GM12872 (cell line): ENCODE measurements around the gene LIME1.

Source experiments
- TF ChIP-seq, protein P1 (sequence below): IDR thresholded peaks from 3 replicates; pipeline ENCODE4 v1.5.1; 2011; ENCODE audit warnings: low read depth, mild to moderate bottlenecking, low read length, moderate library complexity; ENCODE audit not compliant: insufficient read depth

LIME1 gene

DNA sequence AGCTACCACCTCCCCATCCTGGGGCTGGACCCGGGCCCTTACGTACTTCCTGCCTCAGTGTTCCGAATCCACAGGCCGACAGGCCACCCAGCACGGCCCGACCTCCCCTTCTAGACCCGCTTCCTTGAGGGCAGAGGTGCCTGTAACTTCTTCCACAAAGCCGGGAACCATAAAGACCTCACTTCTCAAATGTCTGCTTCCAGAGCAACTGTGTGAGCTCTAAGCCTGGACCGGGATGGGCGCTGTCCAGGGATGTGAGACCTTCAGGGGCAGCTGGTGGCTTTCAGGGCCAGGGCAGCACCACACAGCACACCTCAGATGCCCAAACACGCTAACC, 12.4 kb downstream of the LIME1 start:
- TF ChIP-seq, protein P1, sequence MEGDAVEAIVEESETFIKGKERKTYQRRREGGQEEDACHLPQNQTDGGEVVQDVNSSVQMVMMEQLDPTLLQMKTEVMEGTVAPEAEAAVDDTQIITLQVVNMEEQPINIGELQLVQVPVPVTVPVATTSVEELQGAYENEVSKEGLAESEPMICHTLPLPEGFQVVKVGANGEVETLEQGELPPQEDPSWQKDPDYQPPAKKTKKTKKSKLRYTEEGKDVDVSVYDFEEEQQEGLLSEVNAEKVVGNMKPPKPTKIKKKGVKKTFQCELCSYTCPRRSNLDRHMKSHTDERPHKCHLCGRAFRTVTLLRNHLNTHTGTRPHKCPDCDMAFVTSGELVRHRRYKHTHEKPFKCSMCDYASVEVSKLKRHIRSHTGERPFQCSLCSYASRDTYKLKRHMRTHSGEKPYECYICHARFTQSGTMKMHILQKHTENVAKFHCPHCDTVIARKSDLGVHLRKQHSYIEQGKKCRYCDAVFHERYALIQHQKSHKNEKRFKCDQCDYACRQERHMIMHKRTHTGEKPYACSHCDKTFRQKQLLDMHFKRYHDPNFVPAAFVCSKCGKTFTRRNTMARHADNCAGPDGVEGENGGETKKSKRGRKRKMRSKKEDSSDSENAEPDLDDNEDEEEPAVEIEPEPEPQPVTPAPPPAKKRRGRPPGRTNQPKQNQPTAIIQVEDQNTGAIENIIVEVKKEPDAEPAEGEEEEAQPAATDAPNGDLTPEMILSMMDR, result no peak

DNA sequence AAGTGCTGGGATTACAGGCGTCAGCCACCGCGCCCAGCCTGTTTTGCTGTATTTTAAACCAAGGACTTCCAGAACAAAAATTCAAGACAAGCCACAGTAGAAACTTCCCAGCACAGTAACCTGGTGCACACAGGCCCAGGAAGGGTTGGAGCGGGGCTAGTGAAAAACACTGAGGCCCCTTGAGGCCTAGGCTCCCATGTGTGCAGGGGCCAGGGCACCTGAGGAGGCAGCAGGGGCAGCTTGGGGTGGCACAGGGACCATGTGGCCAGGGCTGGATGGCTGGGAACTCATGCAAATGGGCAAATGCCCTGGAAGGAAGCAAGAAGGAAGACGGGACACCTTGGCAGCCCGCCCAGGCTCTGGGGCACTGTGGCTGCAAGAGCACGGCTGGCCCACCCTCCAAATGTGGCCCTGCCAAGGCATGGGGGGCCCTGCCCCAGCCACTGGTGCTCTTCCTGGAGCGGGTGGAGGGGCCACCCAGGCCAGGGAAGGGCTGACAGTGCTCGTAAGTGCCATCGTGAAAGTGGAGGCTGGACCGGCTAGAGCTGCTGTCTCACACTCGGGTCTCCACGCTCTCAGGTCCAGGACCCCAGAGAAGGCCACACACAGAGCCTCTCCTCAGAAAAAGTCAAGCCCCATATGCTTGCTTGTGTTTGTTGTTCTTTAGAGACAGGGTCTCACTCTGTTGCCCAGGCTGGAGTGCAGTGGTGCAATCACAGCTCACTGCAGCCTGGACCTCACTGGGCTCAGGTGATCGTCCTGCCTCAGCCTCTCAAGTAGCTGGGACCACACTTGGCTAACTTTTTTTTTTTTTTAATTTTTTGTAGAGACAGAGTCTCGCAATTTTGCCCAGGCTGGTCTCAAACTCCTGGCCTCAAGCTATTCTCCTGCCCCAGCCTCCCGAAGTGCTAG, 13.4 kb downstream of the LIME1 start:
- TF ChIP-seq, protein P1, result no peak

DNA sequence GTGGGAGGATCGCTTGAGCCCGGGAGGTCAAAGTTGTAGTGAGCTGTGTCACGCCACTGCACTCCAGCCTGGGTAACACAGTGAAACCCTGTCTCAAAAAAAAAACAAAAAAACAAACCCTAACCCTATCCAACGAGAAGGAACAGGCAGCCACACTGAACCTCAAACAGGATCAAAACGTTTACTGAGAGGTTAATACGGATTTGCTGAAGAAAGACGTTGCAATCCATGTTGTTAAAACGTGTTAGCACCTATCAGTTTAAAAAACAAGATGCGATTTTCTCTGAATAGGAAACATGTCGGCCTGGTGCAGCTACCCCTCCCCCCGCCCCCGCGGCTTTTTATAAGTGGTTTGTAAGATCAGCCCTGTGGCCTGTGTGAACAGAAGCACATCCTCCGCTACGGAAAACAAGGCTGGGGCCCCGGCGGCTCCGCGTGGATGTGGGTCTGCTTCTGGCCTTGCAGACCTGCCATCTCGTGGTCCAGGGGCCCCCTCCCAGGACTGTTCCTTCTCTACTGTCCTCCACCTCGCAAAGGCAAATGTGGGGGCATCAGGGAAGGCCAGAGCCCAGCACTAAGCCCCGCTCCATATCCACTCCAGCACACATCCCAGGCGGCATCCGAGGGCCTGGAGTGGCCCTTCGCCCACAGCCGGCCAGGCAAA, 14.5 kb downstream of the LIME1 start:
- TF ChIP-seq, protein P1, result no peak

DNA sequence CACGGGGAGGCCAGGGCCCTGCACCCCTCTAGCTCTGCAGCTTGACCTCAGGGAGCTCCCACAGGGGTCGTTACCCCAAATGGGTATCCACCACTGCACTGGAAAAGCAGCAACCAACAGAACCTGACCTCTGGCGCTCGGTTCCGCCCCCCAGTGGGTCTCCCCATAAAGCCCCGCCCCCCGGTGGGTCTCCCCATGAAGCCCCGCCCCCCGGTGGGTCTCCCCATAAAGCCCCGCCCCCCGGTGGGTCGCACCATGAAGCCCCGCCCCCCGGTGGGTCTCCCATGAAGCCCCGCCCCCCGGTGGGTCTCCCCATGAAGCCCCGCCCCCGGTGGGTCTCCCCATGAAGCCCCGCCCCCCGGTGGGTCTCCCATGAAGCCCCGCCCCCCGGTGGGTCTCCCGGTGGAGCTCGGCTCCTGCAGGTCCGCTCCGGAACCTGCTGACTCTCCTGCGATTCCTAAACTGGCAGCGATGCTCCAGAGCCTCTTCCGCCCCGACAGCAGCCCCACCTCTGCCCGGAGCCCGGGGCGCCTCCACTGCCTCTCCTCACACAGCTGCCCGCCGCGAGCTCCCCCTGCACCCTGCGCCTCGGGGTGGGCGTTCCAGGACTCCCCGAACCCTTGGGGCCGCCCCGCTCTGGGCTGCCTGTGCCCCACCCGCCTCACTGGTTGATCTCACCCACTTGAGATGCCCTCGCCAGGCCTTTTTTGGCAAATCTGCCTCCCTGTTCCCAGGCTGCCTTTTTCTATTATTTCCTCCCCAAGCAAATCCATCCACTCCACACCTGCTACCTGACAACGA, 15.2 kb downstream of the LIME1 start:
- TF ChIP-seq, protein P1, result no peak

DNA sequence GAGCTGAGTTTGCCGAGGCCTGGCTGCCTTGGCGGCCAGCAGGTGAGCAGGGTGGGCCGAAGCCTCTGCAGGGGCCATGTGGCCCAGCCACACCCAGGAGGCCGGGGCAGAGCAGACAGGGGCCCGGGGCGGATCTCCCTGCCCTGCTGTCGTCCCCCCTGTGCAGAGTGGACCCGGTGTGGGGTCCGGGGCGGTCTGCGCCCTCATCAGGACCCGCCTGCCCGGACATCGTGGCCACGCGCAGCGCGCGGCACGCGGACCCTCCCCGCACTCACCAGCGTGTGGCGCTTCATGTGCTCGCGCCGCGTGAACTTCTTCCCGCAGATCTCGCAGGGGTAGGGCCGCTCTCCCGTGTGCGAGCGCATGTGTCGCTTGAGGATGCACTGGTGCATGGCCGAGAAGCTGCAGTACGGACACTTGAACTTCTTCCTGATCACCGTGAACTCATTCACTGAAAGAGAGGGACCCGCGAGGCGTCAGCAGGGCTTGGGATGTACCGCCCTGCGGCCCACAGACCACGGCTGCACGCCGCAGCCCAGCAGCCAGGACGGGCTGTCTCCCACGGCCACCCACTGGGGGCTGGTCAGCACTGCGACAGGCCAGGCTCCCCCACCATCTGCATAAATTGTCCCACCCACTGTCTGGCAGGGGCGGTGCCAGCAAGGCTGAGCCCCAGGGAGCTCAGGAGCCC, 16.1 kb downstream of the LIME1 start:
- TF ChIP-seq, protein P1, result no peak

DNA sequence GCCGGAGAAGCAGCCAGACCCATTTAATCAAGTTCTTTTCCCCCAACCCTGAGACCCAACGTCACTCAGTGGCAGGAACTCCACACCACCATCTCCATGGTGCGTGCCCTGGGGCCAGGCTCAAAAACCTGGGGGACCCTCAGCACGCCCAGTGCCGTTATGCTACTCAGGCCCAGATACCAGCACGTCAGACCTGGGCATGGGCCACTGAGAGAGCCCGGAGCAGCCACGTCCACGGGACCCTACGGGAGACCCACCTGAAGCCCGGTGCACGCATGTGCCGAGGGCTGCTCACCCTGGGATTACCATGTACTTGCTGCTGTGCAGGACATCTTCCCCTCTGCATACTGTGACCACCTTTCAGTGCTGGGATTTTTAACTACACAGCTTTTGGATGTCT, 16.9 kb downstream of the LIME1 start:
- TF ChIP-seq, protein P1, result no peak

DNA sequence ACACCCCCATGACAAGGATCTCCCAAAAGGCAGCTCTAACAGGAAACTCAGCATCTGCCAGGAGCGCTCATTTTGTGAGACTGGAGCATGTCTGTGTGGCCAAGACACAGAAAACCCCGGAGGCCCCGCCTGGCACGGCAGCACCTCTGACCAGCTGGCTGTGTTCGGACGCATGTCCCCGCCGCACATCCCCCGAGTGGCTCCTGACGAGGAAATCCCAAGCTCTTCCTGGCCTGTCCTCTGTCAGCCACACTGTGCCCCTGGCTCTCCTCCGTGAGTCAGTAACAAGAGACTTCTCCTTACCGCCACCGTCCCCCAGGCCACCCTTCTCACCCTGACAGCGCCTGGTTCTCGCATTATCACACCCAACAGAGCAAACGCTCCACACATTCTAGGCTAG, 17.5 kb downstream of the LIME1 start:
- TF ChIP-seq, protein P1, result no peak
